Keratinocyte (primary cell): ENCODE data around the gene SLC4A9. TPM values are rescaled to one million over a fixed set of nuclear protein-coding genes. Genes with fewer than 3 reads are reported as not detected.

Experiments used
- DNase-seq: peaks from one replicate; pipeline ENCODE4 v3.0.0-alpha.2; 2011; ENCODE audit warnings: low read depth, missing footprints, low spot score
- FAIRE-seq: peaks from 2 replicates; lab custom pipeline; 2011; peaks lifted over from hg19 to GRCh38; lab: Jason Lieb, UNC
- H2AFZ ChIP-seq: 2 replicates; pipeline ENCODE4 v1.6.0; 2012; ENCODE audit warnings: low read length, control low read depth, inconsistent platforms; ENCODE audit not compliant: control insufficient read depth
- H3K27ac ChIP-seq: 2 replicates; pipeline ENCODE4 v1.5.1; 2011; ENCODE audit warnings: low read length; ENCODE audit not compliant: control insufficient read depth, insufficient read depth
- H3K27me3 ChIP-seq: 3 replicates; pipeline ENCODE4 v1.6.0; 2011; ENCODE audit warnings: low read length; ENCODE audit not compliant: control insufficient read depth, insufficient read depth; ENCODE audit errors: extremely low read depth
- H3K36me3 ChIP-seq, 2 experiments: 2 replicates in 1 of 2; 3 replicates in 1 of 2; pipeline ENCODE4 v1.5.1; 2011; ENCODE audit warnings: low read length in 2 of 2, mild to moderate bottlenecking in 1 of 2; ENCODE audit not compliant: control insufficient read depth in 2 of 2, insufficient read depth in 2 of 2; ENCODE audit errors: extremely low read depth in 1 of 2
- H3K4me1 ChIP-seq: 3 replicates; pipeline ENCODE4 v1.5.1; 2011; ENCODE audit warnings: low read length; ENCODE audit not compliant: control insufficient read depth, insufficient read depth; ENCODE audit errors: extremely low read depth
- H3K4me2 ChIP-seq: 3 replicates; pipeline ENCODE4 v1.6.0; 2011; ENCODE audit warnings: low read depth, low read length; ENCODE audit not compliant: control insufficient read depth, insufficient read depth; ENCODE audit errors: extremely low read depth
- H3K4me3 ChIP-seq, 3 experiments: fragments of 200-600 bp in 1 of 3; sonication (generic) in 1 of 3; 2 replicates in 2 of 3; 3 replicates in 1 of 3; pipeline ENCODE4 v1.5.1; 2011 to 2016; ENCODE audit warnings: low read length in 3 of 3, mild to moderate bottlenecking in 3 of 3, control low read depth in 2 of 3, inconsistent platforms in 1 of 3, low read depth in 1 of 3, mixed read lengths in 1 of 3, mixed run types in 1 of 3, moderate library complexity in 1 of 3; ENCODE audit not compliant: control insufficient read depth in 2 of 3, insufficient read depth in 2 of 3; ENCODE audit errors: extremely low read depth in 1 of 3
- H3K79me2 ChIP-seq: 2 replicates; pipeline ENCODE4 v1.6.0; 2012; ENCODE audit warnings: low read length; ENCODE audit not compliant: control insufficient read depth, insufficient read depth
- H3K9ac ChIP-seq: 3 replicates; pipeline ENCODE4 v1.6.0; 2011; ENCODE audit warnings: low read length; ENCODE audit not compliant: control insufficient read depth, insufficient read depth; ENCODE audit errors: extremely low read depth
- H3K9me1 ChIP-seq: 3 replicates; pipeline ENCODE4 v1.6.0; 2011; ENCODE audit warnings: low read length; ENCODE audit not compliant: control insufficient read depth, insufficient read depth; ENCODE audit errors: extremely low read depth
- H3K9me3 ChIP-seq: 2 replicates; pipeline ENCODE4 v1.5.1; 2012; ENCODE audit warnings: low read depth, low read length; ENCODE audit not compliant: control insufficient read depth
- H4K20me1 ChIP-seq: 3 replicates; pipeline ENCODE4 v1.6.0; 2011; ENCODE audit warnings: low read length; ENCODE audit not compliant: control insufficient read depth, insufficient read depth; ENCODE audit errors: extremely low read depth
- EZH2 ChIP-seq: IDR thresholded peaks from one replicate; pipeline ENCODE4 v1.6.1; 2012; ENCODE audit warnings: inconsistent platforms, mild to moderate bottlenecking, low read length, moderate library complexity
- dilution Hi-C: fragments of 300-500 bp; cut with MboI; formaldehyde crosslinking; loops from one replicate; pipeline ENCODE4 v1.7.0; 2020; ENCODE audit warnings: low sequenced_read_pairs; ENCODE audit not compliant: extremely low pct_ligation_motif_present
- polyA plus RNA-seq, 5 experiments: library from polyadenylated mRNA; depleted of rRNA in 3 of 5; stranded (reverse) in 3 of 5; stranded (forward) in 1 of 5; unstranded in 1 of 5; fragments of >200 nt; gene quantifications; 1 replicate in 1 of 5; 2 replicates in 3 of 5; 3 replicates in 1 of 5; pipeline versions ENCODE4 v1.2.1 to v1.2.3, GENCODE V29; 2011 to 2012; ENCODE audit warnings: missing spikeins in 2 of 5, low read depth in 1 of 5, low replicate concordance in 1 of 5
- TF ChIP-seq, protein P1 (sequence below), 3 experiments: IDR thresholded peaks in 1 of 3; conservative IDR thresholded peaks in 1 of 3; optimal IDR thresholded peaks in 1 of 3; 2 replicates in 2 of 3; 3 replicates in 1 of 3; pipeline versions ENCODE3 to v1.5.1; 2011; ENCODE audit warnings: low read length in 3 of 3, mild to moderate bottlenecking in 3 of 3, moderate library complexity in 2 of 3, control low read depth in 1 of 3, inconsistent platforms in 1 of 3; ENCODE audit not compliant: insufficient read depth in 2 of 3; ENCODE audit errors: extremely low read depth in 1 of 3

The SLC4A9 gene
- polyA plus RNA-seq, 1 donor (not counting 4 experiments of a cell fraction or from before 2014, with no cell fraction given), result 0.07 TPM

DNA sequence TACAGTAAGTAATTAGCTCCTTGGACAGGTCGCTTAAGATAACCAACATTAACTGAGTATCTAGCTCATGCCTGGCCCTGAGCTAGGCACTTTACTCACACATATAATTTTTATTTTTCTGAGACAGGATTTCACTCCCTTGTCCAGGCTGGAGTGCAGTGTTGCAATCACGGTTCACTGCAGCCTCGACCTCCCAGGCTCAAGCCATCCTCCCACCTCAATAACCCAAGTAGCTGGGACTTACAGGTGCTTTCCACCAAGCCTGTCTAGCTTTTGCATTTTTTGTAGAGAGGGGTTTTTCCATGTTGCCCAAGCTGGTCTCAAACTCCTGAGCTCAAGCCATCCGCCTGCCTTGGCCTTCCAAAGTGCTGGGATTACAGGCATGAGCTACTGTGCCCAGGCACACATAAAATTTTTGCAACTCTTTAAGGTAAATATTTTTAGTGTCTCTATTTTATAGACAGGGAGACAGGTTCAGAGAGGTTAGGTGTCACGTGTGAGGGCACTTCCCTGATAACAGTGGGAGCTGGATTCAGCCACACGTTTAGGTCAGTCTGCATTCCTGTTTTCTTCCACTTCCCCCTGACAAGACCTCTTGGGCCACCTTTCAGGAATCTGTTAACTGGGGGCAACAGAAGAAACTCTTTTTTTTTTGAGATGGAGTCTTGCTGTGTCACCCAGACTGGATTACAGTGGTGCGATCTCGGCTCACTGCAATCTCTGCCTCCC is 31.8 kb upstream of the SLC4A9 start:
- H3K79me2 ChIP-seq, result no peaks in the 10 kb centered on the region
- no peak overlapping the region for H2AFZ ChIP-seq
- no peak overlapping the region for H3K9ac ChIP-seq
- no peak overlapping the region for H3K4me3 ChIP-seq
- peaks cover 5 to 10% of the 10 kb centered on the region in 2 experiments for H3K36me3 ChIP-seq
- peaks cover under 1% of the 10 kb centered on the region for H3K9me1 ChIP-seq
- no peak for FAIRE-seq
- H3K4me2 ChIP-seq, result no peak overlapping the region
- dilution Hi-C loops, result no loop called here
- no peaks in the 10 kb centered on the region for H3K9me3 ChIP-seq
- no peaks in the 10 kb centered on the region for H4K20me1 ChIP-seq
- no peak for DNase-seq
- no peak overlapping the region for H3K27ac ChIP-seq
- no peaks in the 10 kb centered on the region for H3K27me3 ChIP-seq
- TF ChIP-seq, protein P1, sequence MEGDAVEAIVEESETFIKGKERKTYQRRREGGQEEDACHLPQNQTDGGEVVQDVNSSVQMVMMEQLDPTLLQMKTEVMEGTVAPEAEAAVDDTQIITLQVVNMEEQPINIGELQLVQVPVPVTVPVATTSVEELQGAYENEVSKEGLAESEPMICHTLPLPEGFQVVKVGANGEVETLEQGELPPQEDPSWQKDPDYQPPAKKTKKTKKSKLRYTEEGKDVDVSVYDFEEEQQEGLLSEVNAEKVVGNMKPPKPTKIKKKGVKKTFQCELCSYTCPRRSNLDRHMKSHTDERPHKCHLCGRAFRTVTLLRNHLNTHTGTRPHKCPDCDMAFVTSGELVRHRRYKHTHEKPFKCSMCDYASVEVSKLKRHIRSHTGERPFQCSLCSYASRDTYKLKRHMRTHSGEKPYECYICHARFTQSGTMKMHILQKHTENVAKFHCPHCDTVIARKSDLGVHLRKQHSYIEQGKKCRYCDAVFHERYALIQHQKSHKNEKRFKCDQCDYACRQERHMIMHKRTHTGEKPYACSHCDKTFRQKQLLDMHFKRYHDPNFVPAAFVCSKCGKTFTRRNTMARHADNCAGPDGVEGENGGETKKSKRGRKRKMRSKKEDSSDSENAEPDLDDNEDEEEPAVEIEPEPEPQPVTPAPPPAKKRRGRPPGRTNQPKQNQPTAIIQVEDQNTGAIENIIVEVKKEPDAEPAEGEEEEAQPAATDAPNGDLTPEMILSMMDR (optimal IDR thresholded peaks at IDR 0.05 in 1 of 3, IDR thresholded peaks at IDR 0.05 in 1 of 3, conservative IDR thresholded peaks at IDR 0.05 in 1 of 3; ENCODE audit: extremely low read depth in 1 of 3, insufficient read depth in 2 of 3, low read length in 3 of 3), result no peak
- no peak for TF ChIP-seq EZH2
- H3K4me1 ChIP-seq, result peaks cover 14% of the 10 kb centered on the region

DNA sequence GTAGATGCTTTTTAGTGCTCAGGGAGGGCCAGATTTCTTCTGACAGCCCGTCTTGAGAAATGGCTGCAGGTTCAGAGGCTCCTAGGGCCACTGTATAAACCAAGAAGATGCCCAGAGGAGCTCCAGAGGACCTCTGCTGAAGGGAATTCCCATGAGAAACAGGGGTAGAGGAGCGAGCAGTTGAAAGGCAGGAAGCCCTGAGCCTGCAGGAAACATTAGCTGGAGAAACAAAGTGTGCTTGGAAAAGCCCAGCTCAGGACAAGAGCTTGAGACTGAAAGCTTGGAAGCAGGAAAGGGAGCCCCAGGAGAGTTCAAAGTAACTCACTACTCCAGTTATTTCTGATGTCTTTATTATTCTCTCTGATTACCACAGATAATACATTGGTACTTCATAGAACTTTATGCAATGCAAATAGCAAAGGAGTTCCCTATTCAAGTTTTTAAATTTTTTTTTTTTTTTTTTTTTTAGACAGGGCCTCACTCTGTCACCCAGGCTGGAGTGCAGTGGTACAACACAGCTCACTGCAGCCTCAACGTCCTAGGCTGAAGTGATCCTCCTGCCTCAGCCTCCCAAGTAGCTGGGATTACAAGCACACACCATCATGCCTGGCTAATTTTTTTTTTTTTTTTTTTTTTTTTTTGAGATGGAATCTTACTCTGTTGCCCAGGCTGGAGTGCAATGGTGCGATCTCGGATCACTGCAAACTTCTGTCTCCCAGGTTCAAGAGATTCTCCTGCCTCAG is 30.1 kb upstream of the SLC4A9 start:
- Histone ChIP-seq H3K4me1 (no peaks in the 10 kb centered on the region), H3K4me3 (no peak overlapping the region), H3K27me3 (no peaks in the 10 kb centered on the region), H3K9me1 (peaks cover 2% of the 10 kb centered on the region), H3K36me3 (peaks cover 15 to 25% of the 10 kb centered on the region in 2 experiments), H3K4me2 (no peak overlapping the region), H3K79me2 (no peaks in the 10 kb centered on the region), H3K27ac (no peak overlapping the region), H3K9ac (no peak overlapping the region), H4K20me1 (no peaks in the 10 kb centered on the region), H3K9me3 (no peaks in the 10 kb centered on the region), H2AFZ (no peak overlapping the region)
- dilution Hi-C loops, result no loop called here
- TF ChIP-seq EZH2, result no peak
- TF ChIP-seq, protein P1 (optimal IDR thresholded peaks at IDR 0.05 in 1 of 3, IDR thresholded peaks at IDR 0.05 in 1 of 3, conservative IDR thresholded peaks at IDR 0.05 in 1 of 3; ENCODE audit: extremely low read depth in 1 of 3, insufficient read depth in 2 of 3, low read length in 3 of 3), result no peak
- DNase-seq (no peak), FAIRE-seq (no peak)
